Endothelial cell of umbilical vein (primary cell): ENCODE measurements around the gene CNEP1R1. TPM values are rescaled to one million over a fixed set of nuclear protein-coding genes. Genes with fewer than 3 reads are reported as not detected.

Source experiments
- BruUV-seq: library from RNA; stranded (reverse); fragments of 400-500 nt; replicated peaks from 2 replicates; lab custom pipeline; 2021; lab: Mats Ljungman, UMichigan
- CTCF ChIA-PET: fragments of 300-600, 350-600 bp; sonication (Branson Sonifier 250); formaldehyde crosslinking; loops from one replicate; lab custom pipeline; 2021; ENCODE audit warnings: antibody characterized with exemption, inconsistent platforms; lab: Charles Lee
- POLR2A ChIA-PET: fragments of 300-600, 350-600 bp; sonication (Branson Sonifier 250); formaldehyde crosslinking; loops from one replicate; lab custom pipeline; 2021; ENCODE audit warnings: antibody characterized with exemption, inconsistent platforms; lab: Charles Lee
- DNase-seq: peaks from one replicate; pipeline ENCODE4 v3.0.0-alpha.2; 2011; ENCODE audit warnings: low read depth, low spot score
- FAIRE-seq: peaks from 2 replicates; lab custom pipeline; 2011; peaks lifted over from hg19 to GRCh38; lab: Jason Lieb, UNC
- H2AFZ ChIP-seq: 2 replicates; pipeline ENCODE4 v1.6.0; 2012; ENCODE audit warnings: low read depth, low read length, control low read depth, inconsistent platforms
- H3K27ac ChIP-seq: 2 replicates; pipeline ENCODE4 v1.5.1; 2011; ENCODE audit warnings: low read depth, mild to moderate bottlenecking, control low read depth, low read length, moderate library complexity; ENCODE audit not compliant: insufficient read depth
- H3K27me3 ChIP-seq, 2 experiments: 2 replicates each; pipeline versions ENCODE4 v1.6.0 to v1.6.1; 2011; ENCODE audit warnings: low read length in 2 of 2, mixed read lengths in 1 of 2; ENCODE audit not compliant: control insufficient read depth in 2 of 2, insufficient read depth in 2 of 2
- H3K36me3 ChIP-seq, 2 experiments: 2 replicates in 1 of 2; 3 replicates in 1 of 2; pipeline ENCODE4 v1.5.1; 2011; ENCODE audit warnings: low read length in 2 of 2, mild to moderate bottlenecking in 1 of 2, moderate library complexity in 1 of 2; ENCODE audit not compliant: control insufficient read depth in 2 of 2, insufficient read depth in 2 of 2; ENCODE audit errors: extremely low read depth in 1 of 2
- H3K4me1 ChIP-seq: 3 replicates; pipeline ENCODE4 v1.5.1; 2011; ENCODE audit warnings: mild to moderate bottlenecking, low read length; ENCODE audit not compliant: control insufficient read depth, insufficient read depth; ENCODE audit errors: extremely low read depth
- H3K4me2 ChIP-seq: 2 replicates; pipeline ENCODE4 v1.6.1; 2011; ENCODE audit warnings: low read length, control low read depth, mixed read lengths; ENCODE audit not compliant: insufficient read depth
- H3K4me3 ChIP-seq, 3 experiments: fragments of 200-600 bp in 1 of 3; sonication (generic), shearing (Covaris generic) in 1 of 3; replicated peaks in 1 of 3; 2 replicates each; pipeline ENCODE4 v1.5.1; 2011 to 2016; ENCODE audit warnings: control low read depth in 3 of 3, low read length in 3 of 3, mild to moderate bottlenecking in 2 of 3, inconsistent platforms in 1 of 3, low read depth in 1 of 3, moderate library complexity in 1 of 3; ENCODE audit not compliant: insufficient read depth in 1 of 3
- H3K79me2 ChIP-seq: 2 replicates; pipeline ENCODE4 v1.6.0; 2012; ENCODE audit warnings: low read length, inconsistent platforms; ENCODE audit not compliant: control insufficient read depth, insufficient read depth
- H3K9ac ChIP-seq: replicated peaks from 2 replicates; pipeline ENCODE3; 2011; ENCODE audit warnings: low read length, control low read depth; ENCODE audit not compliant: insufficient read depth; ENCODE audit errors: extremely low read depth
- H3K9me1 ChIP-seq: replicated peaks from 3 replicates; pipeline ENCODE4 v1.6.0; 2011; ENCODE audit warnings: mild to moderate bottlenecking, low read length; ENCODE audit not compliant: control insufficient read depth, insufficient read depth; ENCODE audit errors: extremely low read depth
- H3K9me3 ChIP-seq: replicated peaks from 2 replicates; pipeline ENCODE4 v1.5.1; 2012; ENCODE audit warnings: low read length, inconsistent platforms; ENCODE audit not compliant: control insufficient read depth, insufficient read depth
- H4K20me1 ChIP-seq: replicated peaks from 2 replicates; pipeline ENCODE3; 2011; ENCODE audit warnings: mild to moderate bottlenecking, low read length; ENCODE audit not compliant: control insufficient read depth, insufficient read depth; ENCODE audit errors: extremely low read depth
- EZH2 ChIP-seq: IDR thresholded peaks from 2 replicates; pipeline ENCODE4 v1.6.1; 2012; ENCODE audit warnings: borderline replicate concordance, low read depth, mild to moderate bottlenecking, moderate library complexity, low read length, inconsistent platforms; ENCODE audit not compliant: severe bottlenecking
- FOS ChIP-seq: IDR thresholded peaks from 2 replicates; pipeline ENCODE4 v1.6.1; 2011; ENCODE audit warnings: mild to moderate bottlenecking, low read length, moderate library complexity, borderline replicate concordance; ENCODE audit not compliant: insufficient read depth
- GATA2 ChIP-seq: IDR thresholded peaks from 2 replicates; pipeline ENCODE4 v1.7.0; 2011; ENCODE audit warnings: low read depth, mild to moderate bottlenecking, moderate library complexity, mixed read lengths, low read length; ENCODE audit not compliant: insufficient read length, insufficient read depth
- JUN ChIP-seq: IDR thresholded peaks from 2 replicates; pipeline ENCODE4 v1.6.1; 2011; ENCODE audit warnings: borderline replicate concordance, low read depth; ENCODE audit not compliant: insufficient read length, insufficient read depth
- MYC ChIP-seq: IDR thresholded peaks from one replicate; pipeline ENCODE4 v1.6.1; 2011; ENCODE audit warnings: mild to moderate bottlenecking, low read depth, low read length
- POLR2A ChIP-seq: IDR thresholded peaks from 2 replicates; pipeline ENCODE4 v1.6.1; 2012; ENCODE audit warnings: low read depth, mild to moderate bottlenecking, control low read depth, low read length
- POLR2AphosphoS5 ChIP-seq: IDR thresholded peaks from 2 replicates; pipeline ENCODE4 v1.6.1; 2012; ENCODE audit warnings: low read depth, mild to moderate bottlenecking, control low read depth, low read length, moderate library complexity; ENCODE audit not compliant: insufficient read depth
- dilution Hi-C: fragments of 300-500 bp; cut with MboI; formaldehyde crosslinking; loops from one replicate; pipeline ENCODE4 v1.15.0; 2019; ENCODE audit warnings: low sequenced_read_pairs; ENCODE audit not compliant: extremely low pct_ligation_motif_present
- intact Hi-C: fragments of 100-400 bp; cut with micrococcal nuclease; formaldehyde crosslinking; loops from one replicate; pipeline ENCODE4 v1.10.0; 2022
- polyA plus RNA-seq, 4 experiments: library from polyadenylated mRNA; depleted of rRNA in 3 of 4; stranded (reverse) in 3 of 4; unstranded in 1 of 4; fragments of >200 nt; gene quantifications; 2 replicates each; pipeline versions ENCODE4 v1.2.1 to v1.2.3, GENCODE V29; 2011 to 2012; ENCODE audit warnings: missing spikeins in 1 of 4
- total RNA-seq: library from RNA; stranded (reverse); gene quantifications from 2 replicates; pipeline ENCODE4 v1.2.3, GENCODE V29; 2021
- TF ChIP-seq, protein P1 (sequence below): IDR thresholded peaks from 2 replicates; pipeline ENCODE4 v1.6.1; 2011; ENCODE audit not compliant: insufficient read depth, insufficient read length
- TF ChIP-seq, protein P2 (sequence below), 2 donors: IDR thresholded peaks; 1 replicate in 1 of 2; 2 replicates in 1 of 2; pipeline ENCODE4 v1.5.1; 2011; ENCODE audit warnings: low read length in 2 of 2, mild to moderate bottlenecking in 2 of 2, moderate library complexity in 2 of 2, control low read depth in 1 of 2, inconsistent platforms in 1 of 2, low read depth in 1 of 2; ENCODE audit not compliant: insufficient read depth in 1 of 2; ENCODE audit errors: extremely low read depth in 1 of 2

The CNEP1R1 gene
- total and polyA plus RNA-seq, 2 donors (not counting 3 experiments of a cell fraction or from before 2014, with no cell fraction given): 15.3 to 23.2 TPM

DNA sequence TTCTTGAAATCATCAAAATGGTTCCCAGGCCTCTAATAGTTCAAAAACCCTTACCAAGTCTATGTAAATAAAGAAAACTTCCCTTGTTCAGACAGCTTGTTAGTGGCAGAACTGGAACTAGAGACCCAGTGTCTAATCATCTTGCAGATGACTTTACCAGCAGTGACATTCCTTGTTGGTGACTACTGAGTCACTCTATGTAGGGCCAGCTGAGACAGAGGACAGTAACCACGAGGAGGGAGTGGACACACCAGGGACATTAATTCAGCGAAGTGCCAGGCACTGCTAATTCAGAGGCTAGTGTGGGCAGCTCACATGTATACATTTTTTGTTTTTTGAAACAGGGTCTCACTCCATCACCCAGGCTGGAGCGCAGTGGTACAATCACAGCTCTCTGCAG lies 34.6 kb downstream of the CNEP1R1 start:
- H3K4me3 ChIP-seq: no peak overlapping the region
- no peak for TF ChIP-seq POLR2A
- no peak for TF ChIP-seq POLR2AphosphoS5
- no peak for TF ChIP-seq FOS
- TF ChIP-seq, protein P1, sequence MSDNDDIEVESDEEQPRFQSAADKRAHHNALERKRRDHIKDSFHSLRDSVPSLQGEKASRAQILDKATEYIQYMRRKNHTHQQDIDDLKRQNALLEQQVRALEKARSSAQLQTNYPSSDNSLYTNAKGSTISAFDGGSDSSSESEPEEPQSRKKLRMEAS: no peak
- TF ChIP-seq EZH2: no peak
- TF ChIP-seq, protein P2, sequence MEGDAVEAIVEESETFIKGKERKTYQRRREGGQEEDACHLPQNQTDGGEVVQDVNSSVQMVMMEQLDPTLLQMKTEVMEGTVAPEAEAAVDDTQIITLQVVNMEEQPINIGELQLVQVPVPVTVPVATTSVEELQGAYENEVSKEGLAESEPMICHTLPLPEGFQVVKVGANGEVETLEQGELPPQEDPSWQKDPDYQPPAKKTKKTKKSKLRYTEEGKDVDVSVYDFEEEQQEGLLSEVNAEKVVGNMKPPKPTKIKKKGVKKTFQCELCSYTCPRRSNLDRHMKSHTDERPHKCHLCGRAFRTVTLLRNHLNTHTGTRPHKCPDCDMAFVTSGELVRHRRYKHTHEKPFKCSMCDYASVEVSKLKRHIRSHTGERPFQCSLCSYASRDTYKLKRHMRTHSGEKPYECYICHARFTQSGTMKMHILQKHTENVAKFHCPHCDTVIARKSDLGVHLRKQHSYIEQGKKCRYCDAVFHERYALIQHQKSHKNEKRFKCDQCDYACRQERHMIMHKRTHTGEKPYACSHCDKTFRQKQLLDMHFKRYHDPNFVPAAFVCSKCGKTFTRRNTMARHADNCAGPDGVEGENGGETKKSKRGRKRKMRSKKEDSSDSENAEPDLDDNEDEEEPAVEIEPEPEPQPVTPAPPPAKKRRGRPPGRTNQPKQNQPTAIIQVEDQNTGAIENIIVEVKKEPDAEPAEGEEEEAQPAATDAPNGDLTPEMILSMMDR (IDR thresholded peaks at IDR 0.05; ENCODE audit: extremely low read depth in 1 of 2, insufficient read depth in 1 of 2, low read depth in 1 of 2, low read length in 2 of 2): no peak
- TF ChIP-seq GATA2: no peak
- no peak for TF ChIP-seq JUN
- TF ChIP-seq MYC: no peak
- POLR2A ChIA-PET: no interaction called here
- no peaks in the 10 kb centered on the region for H3K9me1 ChIP-seq
- H3K27me3 ChIP-seq: no peaks in the 10 kb centered on the region
- CTCF ChIA-PET: no interaction called here
- BruUV-seq: no TSS peak
- intact Hi-C loops (no loop called here), dilution Hi-C loops (no loop called here)
- no peak for FAIRE-seq
- no peak for DNase-seq
- no peaks in the 10 kb centered on the region for H3K36me3 ChIP-seq
- no peaks in the 10 kb centered on the region for H3K9me3 ChIP-seq
- H4K20me1 ChIP-seq: no peaks in the 10 kb centered on the region
- no peak overlapping the region for H3K4me2 ChIP-seq
- no peaks in the 10 kb centered on the region for H3K79me2 ChIP-seq
- H3K9ac ChIP-seq: no peak overlapping the region
- H3K4me1 ChIP-seq: no peaks in the 10 kb centered on the region
- H3K27ac ChIP-seq: no peak overlapping the region
- no peak overlapping the region for H2AFZ ChIP-seq
